Measurements from ENCODE around the gene PYHIN1.
"Not testable (repeated sequence)": the region's sequence is repeated elsewhere in the genome, so short reads cannot be mapped to it uniquely, and the experiment has no call there.

- TF ChIP-seq CTCF, POLR2A (IDR thresholded peaks at IDR 0.05): not testable (repeated sequence)
These were observed 79.6 kb downstream of the PYHIN1 start for GRCh38 chr1:159011001-159011400.

Data from Peyer's patch (tissue), 4 donors.